Measurements from ENCODE around the gene TNFRSF9. TPM values are rescaled to one million over a fixed set of nuclear protein-coding genes. Genes with fewer than 3 reads are reported as not detected.

Gene TNFRSF9
- total RNA-seq, 1 experiment from 2014 or later, result 0.23 TPM

DNA sequence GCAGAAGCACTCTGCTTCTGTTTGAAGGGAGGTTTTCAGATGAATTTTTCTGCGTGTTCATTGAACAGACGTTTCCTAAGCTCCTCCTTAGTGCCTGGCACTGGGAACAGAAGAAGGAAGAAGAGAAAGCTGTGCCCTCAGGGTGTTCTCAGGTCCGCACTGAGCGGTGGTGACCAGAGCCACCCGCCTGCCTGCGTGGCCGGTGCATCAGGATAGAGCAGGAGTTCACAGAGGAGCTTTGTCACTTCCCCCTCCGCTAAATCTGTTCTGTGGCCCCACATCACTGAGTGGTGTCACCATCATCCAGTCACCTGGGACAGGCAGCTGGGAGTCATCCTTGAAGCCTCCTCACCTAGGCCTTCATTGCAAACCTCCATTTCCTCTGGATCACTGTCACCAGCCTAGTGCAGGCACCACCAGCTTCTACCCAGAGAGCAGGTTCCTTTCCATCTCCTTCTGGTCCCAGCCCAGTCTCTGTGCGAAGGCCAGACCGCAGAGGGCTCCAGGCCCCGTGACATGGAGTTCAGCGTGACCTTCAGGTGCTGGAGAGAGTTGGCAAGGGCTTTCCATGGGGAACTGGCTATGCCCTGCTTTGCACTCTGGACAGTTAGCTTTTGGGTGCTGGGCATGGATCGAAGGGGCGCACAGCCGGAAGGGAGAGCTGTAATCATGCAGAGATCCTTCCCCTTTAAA lies 42.6 kb upstream of the TNFRSF9 start:
- Histone ChIP-seq H3K4me1 (ENCODE audit: control insufficient read depth, insufficient read depth, low read length) (peaks cover 26% of the 10 kb centered on the region), H3K36me3 (ENCODE audit: control insufficient read depth, insufficient read depth, low read length) (peaks cover 29% of the 10 kb centered on the region), H3K4me3 (ENCODE audit: low read depth in 2 of 2, low read length in 2 of 2) (no peak overlapping the region), H3K27me3 (ENCODE audit: control insufficient read depth, insufficient read depth, low read length) (no peaks in the 10 kb centered on the region), H3K9me3 (ENCODE audit: control insufficient read depth, insufficient read depth, low read depth, low read length) (no peaks in the 10 kb centered on the region), H3K27ac (ENCODE audit: low read length) (peak overlapping the region; percentile 93)
- POLR2A ChIA-PET, result no interaction called here
- in situ Hi-C loops (cut with HindIII; ENCODE audit: low pct_unique_long_range_greater_than_20kb, low sequenced_read_pairs) (no loop called here), intact Hi-C loops (cut with micrococcal nuclease; ENCODE audit: unreplicated experiment) (loop anchor here (2.0 kb wide), 1 partner anchor 332 kb away; no protein-coding TSS in a partner anchor)
- BruUV-seq (replicated peaks), result no TSS peak
- CTCF ChIA-PET, result interaction anchor here (0.6 to 1.0 kb wide), 2 partner anchors 83 to 331 kb away, joined by 4 read pairs; no protein-coding TSS in a partner anchor
- ATAC-seq (no peak), DNase-seq (ENCODE audit: low read depth, low spot score) (no peak)
- TF ChIP-seq, protein P1, sequence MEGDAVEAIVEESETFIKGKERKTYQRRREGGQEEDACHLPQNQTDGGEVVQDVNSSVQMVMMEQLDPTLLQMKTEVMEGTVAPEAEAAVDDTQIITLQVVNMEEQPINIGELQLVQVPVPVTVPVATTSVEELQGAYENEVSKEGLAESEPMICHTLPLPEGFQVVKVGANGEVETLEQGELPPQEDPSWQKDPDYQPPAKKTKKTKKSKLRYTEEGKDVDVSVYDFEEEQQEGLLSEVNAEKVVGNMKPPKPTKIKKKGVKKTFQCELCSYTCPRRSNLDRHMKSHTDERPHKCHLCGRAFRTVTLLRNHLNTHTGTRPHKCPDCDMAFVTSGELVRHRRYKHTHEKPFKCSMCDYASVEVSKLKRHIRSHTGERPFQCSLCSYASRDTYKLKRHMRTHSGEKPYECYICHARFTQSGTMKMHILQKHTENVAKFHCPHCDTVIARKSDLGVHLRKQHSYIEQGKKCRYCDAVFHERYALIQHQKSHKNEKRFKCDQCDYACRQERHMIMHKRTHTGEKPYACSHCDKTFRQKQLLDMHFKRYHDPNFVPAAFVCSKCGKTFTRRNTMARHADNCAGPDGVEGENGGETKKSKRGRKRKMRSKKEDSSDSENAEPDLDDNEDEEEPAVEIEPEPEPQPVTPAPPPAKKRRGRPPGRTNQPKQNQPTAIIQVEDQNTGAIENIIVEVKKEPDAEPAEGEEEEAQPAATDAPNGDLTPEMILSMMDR (IDR thresholded peaks at IDR 0.05), result no peak
- TF ChIP-seq POLR2AphosphoS5 (IDR thresholded peaks at IDR 0.05; ENCODE audit: low read depth, low read length) (no peak), SIN3A (IDR thresholded peaks at IDR 0.05; ENCODE audit: borderline replicate concordance, insufficient read depth, low read depth, low read length) (no peak), TCF7L2 (IDR thresholded peaks at IDR 0.05; ENCODE audit: low read depth, low read length) (no peak)
- TF ChIP-seq, protein P2, sequence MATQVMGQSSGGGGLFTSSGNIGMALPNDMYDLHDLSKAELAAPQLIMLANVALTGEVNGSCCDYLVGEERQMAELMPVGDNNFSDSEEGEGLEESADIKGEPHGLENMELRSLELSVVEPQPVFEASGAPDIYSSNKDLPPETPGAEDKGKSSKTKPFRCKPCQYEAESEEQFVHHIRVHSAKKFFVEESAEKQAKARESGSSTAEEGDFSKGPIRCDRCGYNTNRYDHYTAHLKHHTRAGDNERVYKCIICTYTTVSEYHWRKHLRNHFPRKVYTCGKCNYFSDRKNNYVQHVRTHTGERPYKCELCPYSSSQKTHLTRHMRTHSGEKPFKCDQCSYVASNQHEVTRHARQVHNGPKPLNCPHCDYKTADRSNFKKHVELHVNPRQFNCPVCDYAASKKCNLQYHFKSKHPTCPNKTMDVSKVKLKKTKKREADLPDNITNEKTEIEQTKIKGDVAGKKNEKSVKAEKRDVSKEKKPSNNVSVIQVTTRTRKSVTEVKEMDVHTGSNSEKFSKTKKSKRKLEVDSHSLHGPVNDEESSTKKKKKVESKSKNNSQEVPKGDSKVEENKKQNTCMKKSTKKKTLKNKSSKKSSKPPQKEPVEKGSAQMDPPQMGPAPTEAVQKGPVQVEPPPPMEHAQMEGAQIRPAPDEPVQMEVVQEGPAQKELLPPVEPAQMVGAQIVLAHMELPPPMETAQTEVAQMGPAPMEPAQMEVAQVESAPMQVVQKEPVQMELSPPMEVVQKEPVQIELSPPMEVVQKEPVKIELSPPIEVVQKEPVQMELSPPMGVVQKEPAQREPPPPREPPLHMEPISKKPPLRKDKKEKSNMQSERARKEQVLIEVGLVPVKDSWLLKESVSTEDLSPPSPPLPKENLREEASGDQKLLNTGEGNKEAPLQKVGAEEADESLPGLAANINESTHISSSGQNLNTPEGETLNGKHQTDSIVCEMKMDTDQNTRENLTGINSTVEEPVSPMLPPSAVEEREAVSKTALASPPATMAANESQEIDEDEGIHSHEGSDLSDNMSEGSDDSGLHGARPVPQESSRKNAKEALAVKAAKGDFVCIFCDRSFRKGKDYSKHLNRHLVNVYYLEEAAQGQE (IDR thresholded peaks at IDR 0.05; ENCODE audit: insufficient read depth in 1 of 2, low read depth in 2 of 2, low read length in 1 of 2), result no peak

DNA sequence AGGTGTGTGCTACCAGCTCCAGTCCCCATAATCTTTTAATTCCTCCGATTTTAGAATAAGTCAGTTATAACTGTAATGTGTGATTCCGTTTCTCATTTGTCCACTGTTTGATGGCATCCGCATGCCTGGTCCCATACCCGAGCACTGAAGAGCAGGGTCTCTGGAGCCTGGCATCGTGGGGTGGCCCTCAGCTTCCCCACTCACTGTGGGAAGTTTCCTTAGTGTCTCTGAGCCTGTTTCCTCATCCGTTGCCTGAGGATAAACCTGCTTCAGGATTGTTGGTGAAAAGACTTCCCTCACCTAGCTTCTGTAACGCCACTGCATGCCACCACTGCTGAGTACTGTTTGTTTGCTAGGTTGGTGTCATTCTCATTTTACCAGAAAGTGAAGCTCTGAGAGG lies 40.3 kb upstream of the TNFRSF9 start:
- Histone ChIP-seq H3K27ac (ENCODE audit: low read length) (peak overlapping the region; percentile 68), H3K9me3 (ENCODE audit: control insufficient read depth, insufficient read depth, low read depth, low read length) (no peaks in the 10 kb centered on the region), H3K36me3 (ENCODE audit: control insufficient read depth, insufficient read depth, low read length) (peaks cover 31% of the 10 kb centered on the region), H3K4me3 (ENCODE audit: low read depth in 2 of 2, low read length in 2 of 2) (no peak overlapping the region), H3K4me1 (ENCODE audit: control insufficient read depth, insufficient read depth, low read length) (peaks cover 26% of the 10 kb centered on the region), H3K27me3 (ENCODE audit: control insufficient read depth, insufficient read depth, low read length) (no peaks in the 10 kb centered on the region)
- intact Hi-C loops (cut with micrococcal nuclease; ENCODE audit: unreplicated experiment) (no loop called here), in situ Hi-C loops (cut with HindIII; ENCODE audit: low pct_unique_long_range_greater_than_20kb, low sequenced_read_pairs) (no loop called here)
- no peak for TF ChIP-seq TCF7L2 (IDR thresholded peaks at IDR 0.05; ENCODE audit: low read depth, low read length)
- no peak for DNase-seq (ENCODE audit: low read depth, low spot score)
- CTCF ChIA-PET, result interaction anchor here (0.7 to 1.1 kb wide), 3 partner anchors 22 to 333 kb away, joined by 4 to 6 read pairs (median 5); no protein-coding TSS in a partner anchor
- peak; percentile 11 for ATAC-seq
- BruUV-seq (replicated peaks), result no TSS peak
- POLR2A ChIA-PET, result interaction anchor here (0.7 kb wide), 1 partner anchor 460 kb away, joined by 9 read pairs; no protein-coding TSS in a partner anchor

Data from Panc1 (cell line).